GM18505 (cell line): ENCODE measurements around the gene MYH15.

Experiments
- ATAC-seq: cut with Tn5 transposase; IDR thresholded peaks from one replicate; pipeline ENCODE4 v1.9.1; 2021; ENCODE audit not compliant: unreplicated experiment
- POLR2A ChIP-seq: IDR thresholded peaks from 4 replicates; pipeline ENCODE4 v1.6.1; 2011; ENCODE audit warnings: borderline replicate concordance; ENCODE audit not compliant: insufficient read depth, insufficient read length; ENCODE audit errors: extremely low read depth

MYH15 gene

DNA sequence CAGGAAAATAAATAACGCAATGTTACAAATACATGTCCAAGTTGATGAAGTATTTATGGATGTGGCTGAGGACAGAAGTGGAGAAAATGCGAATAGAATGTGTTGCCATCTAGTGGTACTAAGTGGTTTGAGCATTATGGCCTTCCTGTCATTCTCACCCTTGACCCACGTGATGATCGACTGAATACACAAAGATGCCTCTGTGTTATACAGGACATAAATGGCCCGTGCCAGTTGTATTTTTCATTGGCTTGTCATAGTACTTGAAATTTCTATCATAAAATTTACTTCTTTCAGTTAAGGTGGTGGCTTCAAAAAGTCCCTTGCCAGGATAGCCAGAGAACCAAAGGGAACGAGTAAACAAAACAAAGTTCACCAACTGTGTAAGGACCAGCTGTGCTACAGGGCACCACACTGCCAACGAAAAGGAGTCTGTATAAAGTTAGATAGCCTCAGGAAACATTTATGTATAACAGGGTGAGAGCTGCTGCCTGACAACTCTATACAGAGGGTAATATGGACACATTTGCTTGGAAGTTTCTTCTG, 103.7 kb downstream of the MYH15 start:
- no peak for TF ChIP-seq POLR2A
- peak; percentile 92 for ATAC-seq

DNA sequence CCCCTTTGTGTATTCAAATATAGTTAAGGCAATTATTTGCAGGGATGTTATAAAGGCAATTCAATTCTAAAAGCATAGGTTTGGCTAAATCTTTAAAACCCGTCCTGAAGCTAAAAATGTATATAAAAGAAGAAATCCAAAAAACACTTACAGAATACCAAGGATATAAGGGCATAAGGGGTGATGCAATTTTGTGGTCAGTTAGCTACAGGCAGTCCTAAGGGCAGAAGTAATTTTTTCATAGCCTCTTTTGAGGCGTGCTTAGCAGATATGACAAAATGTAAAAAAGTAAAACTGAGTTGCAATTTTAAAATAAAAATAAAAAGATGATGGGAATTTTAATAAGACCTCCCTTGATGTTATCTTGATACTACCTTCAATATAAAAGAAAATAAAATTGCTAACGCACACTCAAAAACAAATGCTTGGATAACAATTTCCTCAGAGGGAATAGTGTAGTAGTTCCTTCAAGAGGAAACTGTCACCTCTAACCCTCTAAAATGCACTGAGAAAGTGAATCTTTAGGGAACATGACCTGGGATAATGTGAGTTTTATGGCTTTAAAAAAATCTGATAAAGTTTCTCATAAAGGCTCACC, 104.2 kb downstream of the MYH15 start:
- ATAC-seq: no peak
- no peak for TF ChIP-seq POLR2A

DNA sequence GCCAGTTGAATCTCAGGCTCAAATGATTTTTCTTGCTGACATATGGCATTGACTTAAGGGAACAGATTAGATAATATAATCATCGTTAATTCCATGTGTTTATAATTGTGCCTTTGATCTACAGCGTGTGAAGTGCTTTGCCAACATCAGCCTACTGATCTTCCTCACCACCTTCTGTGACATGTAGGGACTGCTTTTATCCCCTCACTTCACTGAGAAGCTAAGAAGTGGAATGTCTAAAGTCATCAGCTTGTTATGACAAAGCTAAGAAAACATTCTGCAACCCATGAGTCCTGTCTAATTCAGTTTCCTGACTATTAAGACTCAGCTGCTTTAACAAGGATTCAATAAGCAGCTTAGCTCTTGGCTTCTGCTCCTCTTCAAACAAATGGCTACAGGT, 106.0 kb downstream of the MYH15 start:
- no peak for TF ChIP-seq POLR2A
- ATAC-seq: no peak

DNA sequence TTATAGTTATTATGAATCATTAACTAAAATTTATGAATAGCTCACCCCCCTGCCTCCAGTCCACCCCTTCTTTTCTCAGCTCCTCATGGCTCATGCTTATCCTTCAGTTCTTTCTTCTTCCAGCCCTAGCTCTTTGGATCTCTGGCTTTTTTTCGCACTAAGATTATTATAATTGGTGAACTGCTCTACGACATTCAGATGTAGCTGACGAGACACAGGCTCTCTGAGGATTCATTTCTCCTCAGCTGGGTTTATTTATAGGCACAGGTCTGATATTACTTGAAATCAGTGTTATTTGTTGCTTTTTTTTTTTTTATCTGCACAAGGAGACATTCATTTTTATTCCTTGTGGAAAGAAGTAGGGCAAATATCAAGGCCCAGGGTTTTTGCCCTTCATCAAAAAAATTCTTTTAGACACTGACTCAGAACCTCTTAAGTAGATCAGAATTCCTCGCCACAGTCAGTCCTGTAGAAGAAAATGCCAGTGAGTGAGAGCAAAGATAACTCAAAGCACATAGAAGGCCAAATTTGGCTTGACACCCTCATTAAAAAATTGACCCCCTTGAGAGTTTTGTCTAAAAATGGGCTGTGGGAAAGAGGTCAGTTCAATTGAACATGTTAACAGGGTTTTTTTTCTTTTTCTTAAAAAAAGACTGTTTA, 106.6 kb downstream of the MYH15 start:
- no peak for ATAC-seq
- TF ChIP-seq POLR2A: no peak

DNA sequence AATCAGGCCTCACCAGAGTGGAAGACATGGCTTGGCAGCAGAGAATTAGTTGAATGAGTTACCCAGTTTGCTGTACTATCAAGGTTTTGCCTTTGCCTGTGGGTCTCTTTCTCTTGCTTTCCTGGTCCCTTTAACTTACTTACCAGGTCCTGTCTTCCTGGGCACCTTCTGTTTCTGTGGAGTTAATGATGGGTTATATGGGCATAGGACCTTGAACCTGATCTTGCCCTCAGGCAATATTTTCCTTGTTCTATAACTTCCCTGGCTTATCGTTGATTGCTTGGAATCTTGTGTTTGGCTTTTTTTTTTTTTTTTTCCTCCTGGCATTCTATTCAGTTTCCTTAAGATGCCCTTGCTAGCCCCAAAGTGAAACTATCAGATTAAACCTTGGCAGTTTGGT, 107.2 kb downstream of the MYH15 start:
- no peak for ATAC-seq
- no peak for TF ChIP-seq POLR2A

DNA sequence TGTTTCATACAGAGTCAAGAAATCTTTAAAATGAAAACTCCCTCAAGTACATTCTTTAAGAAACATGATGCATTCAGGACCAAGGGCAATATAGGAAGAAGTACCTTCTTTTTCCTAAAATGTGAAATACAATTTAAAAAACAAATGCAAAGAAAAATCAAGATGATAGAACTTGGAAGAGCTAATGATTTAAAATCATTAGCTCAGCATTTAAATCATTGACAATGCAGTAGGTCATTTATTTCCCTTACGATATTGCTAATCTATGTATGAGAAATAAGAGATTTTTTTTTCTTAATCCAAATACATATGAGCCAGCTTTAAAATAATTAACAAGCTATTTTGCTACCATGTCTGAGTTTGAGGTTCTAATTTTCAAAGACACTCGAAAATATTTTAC, 108.6 kb downstream of the MYH15 start:
- TF ChIP-seq POLR2A: no peak
- ATAC-seq: no peak

DNA sequence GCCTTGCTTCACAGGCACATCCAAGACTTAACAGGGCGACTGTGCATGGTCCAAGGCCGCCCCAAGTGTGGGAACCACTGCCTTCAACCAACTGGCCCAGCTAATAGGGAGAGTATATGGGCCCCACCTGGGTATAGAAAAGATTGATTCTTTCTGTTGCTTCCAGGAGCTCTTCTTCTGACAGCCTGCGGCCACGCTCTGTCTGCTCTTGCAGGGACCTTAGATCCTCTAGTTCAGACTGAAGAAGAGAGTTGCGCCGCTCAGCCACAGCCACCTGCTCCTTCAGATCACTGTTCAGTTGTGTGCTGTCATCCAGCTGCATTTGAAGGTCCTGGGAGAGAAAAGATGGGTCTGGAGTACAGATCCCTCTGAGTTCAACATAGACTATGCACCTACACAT, 111.9 kb downstream of the MYH15 start:
- no peak for ATAC-seq
- TF ChIP-seq POLR2A: no peak

DNA sequence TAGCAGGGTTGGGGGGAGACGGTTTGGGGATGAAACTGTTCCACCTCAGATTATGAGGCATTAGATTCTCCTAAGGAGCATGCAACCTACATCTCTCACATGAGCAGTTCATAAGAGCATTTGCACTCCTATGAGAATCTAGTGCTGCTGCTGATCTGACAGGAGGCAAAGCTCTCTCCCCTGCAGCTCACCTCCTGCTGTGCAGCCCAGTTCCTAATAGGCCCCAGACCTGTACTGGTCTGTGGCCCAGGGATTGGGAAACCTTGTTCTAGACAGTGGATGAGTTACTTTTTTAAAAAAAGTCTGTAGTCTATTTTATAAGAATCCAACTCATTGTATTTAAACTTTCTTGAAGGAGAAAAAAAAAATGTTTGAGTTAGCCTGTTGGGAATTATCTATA, 114.1 kb downstream of the MYH15 start:
- TF ChIP-seq POLR2A: no peak
- ATAC-seq: no peak

DNA sequence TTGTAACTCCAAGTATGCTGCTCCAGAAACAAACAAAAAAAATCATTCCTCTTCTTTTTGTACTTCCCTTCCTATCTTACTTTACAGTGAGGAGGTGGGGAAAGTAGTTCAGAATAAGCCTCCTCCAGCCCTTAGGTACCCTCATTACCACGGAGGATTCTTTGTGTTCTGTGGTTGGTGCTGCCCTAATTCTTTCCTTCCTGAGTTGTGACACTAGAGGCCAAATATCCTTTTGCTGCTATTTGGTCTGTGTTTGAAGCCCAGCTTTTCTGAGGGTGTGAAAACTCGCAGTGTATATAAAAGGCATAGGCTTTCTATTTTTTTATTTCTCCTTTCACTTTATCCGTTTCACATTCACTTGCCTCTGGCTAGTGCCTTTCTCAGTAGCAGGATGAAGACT, 115.8 kb downstream of the MYH15 start:
- no peak for TF ChIP-seq POLR2A
- no peak for ATAC-seq

DNA sequence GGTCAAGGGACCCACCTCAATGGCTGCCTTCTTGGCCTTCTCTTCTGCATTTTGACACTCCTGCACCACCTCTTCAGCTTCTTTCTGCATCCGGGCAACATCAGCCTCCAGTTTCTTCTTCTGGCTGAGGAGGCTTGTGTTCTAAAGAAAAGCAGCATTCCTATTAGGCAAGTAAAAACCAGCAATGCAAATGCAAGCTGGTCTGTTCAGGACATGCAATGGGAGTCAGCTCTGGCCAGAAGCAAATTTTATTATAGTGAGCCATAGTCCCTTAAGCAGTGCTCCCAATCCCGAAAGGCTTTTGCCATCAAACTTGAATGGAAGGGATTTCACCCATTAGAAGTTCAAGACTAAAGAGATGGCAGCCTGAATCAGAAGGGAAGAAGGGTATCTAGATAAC, 116.4 kb downstream of the MYH15 start:
- ATAC-seq: no peak
- TF ChIP-seq POLR2A: no peak

DNA sequence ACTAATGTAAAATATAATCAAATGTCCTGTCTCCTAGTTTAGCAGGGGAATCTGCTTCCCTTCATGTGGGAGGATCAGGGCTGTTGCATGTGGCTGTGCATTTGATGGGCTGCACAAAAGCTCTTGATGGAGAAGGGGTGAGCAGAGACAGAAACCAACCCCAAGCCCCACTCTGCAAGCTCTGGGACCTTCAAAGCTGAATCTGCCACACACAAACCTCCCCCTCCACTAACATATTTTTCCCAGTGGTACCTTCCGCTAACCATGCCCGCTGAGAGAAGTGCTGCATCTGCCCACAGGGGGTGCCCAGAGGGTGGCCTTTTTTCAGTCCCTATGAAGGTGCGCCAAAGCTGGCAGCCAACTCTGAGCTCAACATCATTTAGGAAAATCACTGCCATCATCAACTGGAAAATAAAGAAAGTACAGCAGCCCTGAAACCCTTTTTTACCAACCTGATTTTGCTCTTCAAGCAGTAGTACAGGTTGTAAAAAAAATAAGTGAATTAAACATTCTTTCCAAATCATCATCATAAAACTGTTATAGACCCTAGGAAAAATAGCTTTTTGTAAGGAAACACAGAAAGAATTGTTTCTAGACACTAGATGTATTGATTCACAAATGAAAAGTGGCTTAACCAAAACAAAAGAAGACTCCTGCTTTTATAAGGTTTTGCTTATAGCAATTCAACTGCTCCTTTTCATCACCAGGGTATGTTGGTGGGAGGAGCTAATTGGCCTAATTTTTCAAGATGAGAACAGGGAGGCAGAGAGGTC, 117.1 kb downstream of the MYH15 start:
- ATAC-seq: no peak
- no peak for TF ChIP-seq POLR2A

DNA sequence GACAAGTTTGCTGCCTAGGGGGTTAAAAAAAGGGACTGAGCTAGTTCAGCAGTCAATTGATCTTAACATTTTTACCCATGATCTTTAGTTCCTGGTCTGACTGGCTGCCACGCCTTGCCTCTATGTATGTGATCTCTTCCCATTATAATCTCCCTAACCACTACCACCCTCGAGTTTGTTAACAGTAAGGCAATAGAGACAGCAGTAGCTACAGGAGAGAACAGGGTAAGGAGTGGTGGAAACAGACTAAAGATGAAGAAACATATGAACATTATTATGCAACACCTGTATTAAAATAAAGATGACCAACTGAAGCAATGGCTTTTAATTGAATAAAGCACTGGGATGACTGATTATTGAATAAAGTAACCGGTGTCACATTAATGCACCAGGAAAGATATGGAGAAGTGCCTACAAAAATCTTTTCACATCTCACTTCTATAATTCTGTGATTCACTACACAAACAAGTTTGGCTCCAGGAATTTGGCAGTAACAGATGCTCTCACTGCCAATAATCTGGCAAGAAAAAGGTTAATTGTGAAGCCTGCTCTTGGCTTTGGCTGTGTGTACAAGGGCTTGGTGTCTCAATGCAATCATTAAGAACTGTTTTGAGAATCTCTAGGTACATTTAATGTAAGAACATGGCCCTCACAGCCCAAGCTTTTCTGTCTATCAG, 118.3 kb downstream of the MYH15 start:
- TF ChIP-seq POLR2A: no peak
- ATAC-seq: no peak

DNA sequence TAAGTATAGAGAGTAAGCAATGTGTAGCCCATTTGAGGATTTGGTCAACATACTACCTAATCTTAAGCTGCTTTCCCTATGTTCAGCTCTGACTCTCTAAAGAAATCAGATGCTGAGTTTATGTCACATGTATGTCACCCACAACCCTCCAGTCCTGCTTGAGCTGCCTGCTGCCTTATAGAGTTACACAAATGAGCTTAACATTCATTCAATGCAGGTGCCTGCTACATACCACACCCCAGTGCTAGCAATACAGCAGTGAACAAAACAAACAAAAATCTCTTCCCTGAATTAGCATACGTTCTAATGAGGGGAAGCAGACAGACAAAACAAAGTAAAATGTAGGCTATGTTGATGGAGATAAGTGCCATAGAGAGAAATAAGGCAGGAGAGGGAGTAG, 121.0 kb downstream of the MYH15 start:
- no peak for TF ChIP-seq POLR2A
- ATAC-seq: no peak
